ENCODE measurements around the gene ACR. TPM values are rescaled to one million over a fixed set of nuclear protein-coding genes. Genes with fewer than 3 reads are reported as not detected.

Gene ACR
- polyA plus RNA-seq (2013, experiment 1 of 2) = 0.03 TPM
- polyA plus RNA-seq (2013, experiment 2 of 2) = not detected

GRCh38 chr22:50737728-50738648, at the start of gene ACR:
Gene ACR (plus strand): TSS chr22:50738204. CDS start chr22:50738236, 32 bp downstream.
- no peak within 1 kb of the TSS for H3K4ac ChIP-seq (ENCODE audit: low read depth in 1 of 2, low read length in 2 of 2)
- no peak within 1 kb of the TSS for H3K9ac ChIP-seq (ENCODE audit: low read length)
- H2BK12ac ChIP-seq (ENCODE audit: low read length in 2 of 2) = no peak within 1 kb of the TSS
- H3K4me2 ChIP-seq (ENCODE audit: low read length, poor library complexity, severe bottlenecking) = no peak within 1 kb of the TSS
- H4K91ac ChIP-seq (ENCODE audit: low read length) = no peak within 1 kb of the TSS
- H4K8ac ChIP-seq (ENCODE audit: low read length) = no peak within 1 kb of the TSS
- H2AK5ac ChIP-seq (ENCODE audit: low read length, severe bottlenecking) = no peak within 1 kb of the TSS
- H3K9me3 ChIP-seq (ENCODE audit: control insufficient read depth, low read length) = no peaks in the 10 kb centered on the region
- H3K36me3 ChIP-seq (ENCODE audit: control insufficient read depth in 1 of 2, insufficient read depth in 2 of 2, low read depth in 1 of 2, low read length in 2 of 2) = no peaks in the 10 kb centered on the region
- WGBS = 72% methylated on average over 13 of the region's 13 CpGs
- H3K4me1 ChIP-seq (ENCODE audit: control insufficient read depth, insufficient read depth, low read depth, low read length) = peaks cover 6% of the 10 kb centered on the region
- H3K79me1 ChIP-seq (replicated peaks; ENCODE audit: low read length, poor library complexity, severe bottlenecking) = no peaks in the 10 kb centered on the region
- peaks cover 48 to 62% of the 10 kb centered on the region in 2 experiments for H3K27me3 ChIP-seq (ENCODE audit: control insufficient read depth in 1 of 2, insufficient read depth in 1 of 2, low read length in 2 of 2)
- H3K4me3 ChIP-seq (ENCODE audit: insufficient read depth in 1 of 2, low read depth in 1 of 2, low read length in 2 of 2) = no peak within 1 kb of the TSS
- H3K27ac ChIP-seq (ENCODE audit: low read length, poor library complexity, severe bottlenecking) = no peak within 1 kb of the TSS
- no peak within 1 kb of the TSS for H2AFZ ChIP-seq (ENCODE audit: low read depth, low read length)
- DNase-seq = no peak
- no peak within 1 kb of the TSS for H2BK5ac ChIP-seq (ENCODE audit: low read depth, low read length, poor library complexity, severe bottlenecking)
- H3K23ac ChIP-seq (ENCODE audit: low read length in 2 of 2) = no peak within 1 kb of the TSS
- no peak within 1 kb of the TSS for H3K18ac ChIP-seq (ENCODE audit: low read depth in 1 of 2, low read length in 2 of 2)
- no peak within 1 kb of the TSS for H2BK15ac ChIP-seq (ENCODE audit: low read depth, poor library complexity, severe bottlenecking)
- no peak within 1 kb of the TSS for H2BK120ac ChIP-seq (ENCODE audit: low read depth, low read length)
- no peak within 1 kb of the TSS for H3K14ac ChIP-seq (ENCODE audit: low read length in 2 of 2)

GRCh38 chr22:50688448-50688847, 49.6 kb upstream of the ACR start:
- no peak overlapping the region for H3K14ac ChIP-seq (ENCODE audit: low read length in 2 of 2)
- peaks cover 0 to 31% of the 10 kb centered on the region in 2 experiments for H3K27me3 ChIP-seq (ENCODE audit: control insufficient read depth in 1 of 2, insufficient read depth in 1 of 2, low read length in 2 of 2)
- no peaks in the 10 kb centered on the region for H3K36me3 ChIP-seq (ENCODE audit: control insufficient read depth in 1 of 2, insufficient read depth in 2 of 2, low read depth in 1 of 2, low read length in 2 of 2)
- no peak overlapping the region for H4K91ac ChIP-seq (ENCODE audit: low read length)
- peaks cover 3% of the 10 kb centered on the region for H3K9me3 ChIP-seq (ENCODE audit: control insufficient read depth, low read length)
- H3K9ac ChIP-seq (ENCODE audit: low read length) = no peak overlapping the region
- no peak overlapping the region for H3K4ac ChIP-seq (ENCODE audit: low read depth in 1 of 2, low read length in 2 of 2)
- peaks cover 6% of the 10 kb centered on the region for H3K4me1 ChIP-seq (ENCODE audit: control insufficient read depth, insufficient read depth, low read depth, low read length)
- DNase-seq = no peak
- H2BK5ac ChIP-seq (ENCODE audit: low read depth, low read length, poor library complexity, severe bottlenecking) = no peak overlapping the region
- no peak overlapping the region for H3K4me3 ChIP-seq (ENCODE audit: insufficient read depth in 1 of 2, low read depth in 1 of 2, low read length in 2 of 2)
- H2AK5ac ChIP-seq (ENCODE audit: low read length, severe bottlenecking) = no peak overlapping the region
- H2BK120ac ChIP-seq (ENCODE audit: low read depth, low read length) = no peak overlapping the region
- no peak overlapping the region for H3K27ac ChIP-seq (ENCODE audit: low read length, poor library complexity, severe bottlenecking)
- H3K79me1 ChIP-seq (replicated peaks; ENCODE audit: low read length, poor library complexity, severe bottlenecking) = no peaks in the 10 kb centered on the region
- no peak overlapping the region for H2BK12ac ChIP-seq (ENCODE audit: low read length in 2 of 2)
- H3K4me2 ChIP-seq (ENCODE audit: low read length, poor library complexity, severe bottlenecking) = no peak overlapping the region
- H2AFZ ChIP-seq (ENCODE audit: low read depth, low read length) = no peak overlapping the region
- 91% methylated on average over 5 of the region's 5 CpGs for WGBS
- H4K8ac ChIP-seq (ENCODE audit: low read length) = no peak overlapping the region
- no peak overlapping the region for H3K23ac ChIP-seq (ENCODE audit: low read length in 2 of 2)
- no peak overlapping the region for H3K18ac ChIP-seq (ENCODE audit: low read depth in 1 of 2, low read length in 2 of 2)
- H2BK15ac ChIP-seq (ENCODE audit: low read depth, poor library complexity, severe bottlenecking) = no peak overlapping the region

- peaks cover 15 to 50% of the 10 kb centered on the region in 2 experiments for H3K27me3 ChIP-seq (ENCODE audit: control insufficient read depth in 1 of 2, insufficient read depth in 1 of 2, low read length in 2 of 2)
- no peak overlapping the region for H2BK5ac ChIP-seq (ENCODE audit: low read depth, low read length, poor library complexity, severe bottlenecking)
- H3K36me3 ChIP-seq (ENCODE audit: control insufficient read depth in 1 of 2, insufficient read depth in 2 of 2, low read depth in 1 of 2, low read length in 2 of 2) = no peaks in the 10 kb centered on the region
- H3K27ac ChIP-seq (ENCODE audit: low read length, poor library complexity, severe bottlenecking) = no peak overlapping the region
- DNase-seq = no peak
- H4K91ac ChIP-seq (ENCODE audit: low read length) = no peak overlapping the region
- 10% methylated on average over 2 of the region's 2 CpGs for WGBS
- H2BK120ac ChIP-seq (ENCODE audit: low read depth, low read length) = no peak overlapping the region
- no peaks in the 10 kb centered on the region for H3K79me1 ChIP-seq (replicated peaks; ENCODE audit: low read length, poor library complexity, severe bottlenecking)
- H2BK12ac ChIP-seq (ENCODE audit: low read length in 2 of 2) = no peak overlapping the region
- no peak overlapping the region for H3K18ac ChIP-seq (ENCODE audit: low read depth in 1 of 2, low read length in 2 of 2)
- H4K8ac ChIP-seq (ENCODE audit: low read length) = no peak overlapping the region
- no peak overlapping the region for H2AFZ ChIP-seq (ENCODE audit: low read depth, low read length)
- H3K4me1 ChIP-seq (ENCODE audit: control insufficient read depth, insufficient read depth, low read depth, low read length) = peaks cover under 1% of the 10 kb centered on the region
- H2BK15ac ChIP-seq (ENCODE audit: low read depth, poor library complexity, severe bottlenecking) = no peak overlapping the region
- no peak overlapping the region for H3K9ac ChIP-seq (ENCODE audit: low read length)
- H3K4me3 ChIP-seq (ENCODE audit: insufficient read depth in 1 of 2, low read depth in 1 of 2, low read length in 2 of 2) = no peak overlapping the region
- H3K23ac ChIP-seq (ENCODE audit: low read length in 2 of 2) = no peak overlapping the region
- no peak overlapping the region for H3K4me2 ChIP-seq (ENCODE audit: low read length, poor library complexity, severe bottlenecking)
- H3K9me3 ChIP-seq (ENCODE audit: control insufficient read depth, low read length) = peaks cover 3% of the 10 kb centered on the region
- no peak overlapping the region for H2AK5ac ChIP-seq (ENCODE audit: low read length, severe bottlenecking)
- no peak overlapping the region for H3K14ac ChIP-seq (ENCODE audit: low read length in 2 of 2)
- no peak overlapping the region for H3K4ac ChIP-seq (ENCODE audit: low read depth in 1 of 2, low read length in 2 of 2)
These were observed 46.5 kb upstream of the ACR start for GRCh38 chr22:50691521-50691920.

GRCh38 chr22:50693462-50693861, 44.5 kb upstream of the ACR start:
- no peak overlapping the region for H2AFZ ChIP-seq (ENCODE audit: low read depth, low read length)

More at GRCh38 chr22:50693462-50693861, 44.5 kb upstream of the ACR start:
- no peak overlapping the region for H3K27ac ChIP-seq (ENCODE audit: low read length, poor library complexity, severe bottlenecking)
- H2BK15ac ChIP-seq (ENCODE audit: low read depth, poor library complexity, severe bottlenecking) = no peak overlapping the region
- H3K14ac ChIP-seq (ENCODE audit: low read length in 2 of 2) = no peak overlapping the region
- H2BK120ac ChIP-seq (ENCODE audit: low read depth, low read length) = no peak overlapping the region
- DNase-seq = no peak
- peaks cover 27 to 36% of the 10 kb centered on the region in 2 experiments for H3K27me3 ChIP-seq (ENCODE audit: control insufficient read depth in 1 of 2, insufficient read depth in 1 of 2, low read length in 2 of 2)
- H4K8ac ChIP-seq (ENCODE audit: low read length) = no peak overlapping the region
- H3K4me3 ChIP-seq (ENCODE audit: insufficient read depth in 1 of 2, low read depth in 1 of 2, low read length in 2 of 2) = no peak overlapping the region
- no peak overlapping the region for H4K91ac ChIP-seq (ENCODE audit: low read length)
- no peak overlapping the region for H2BK12ac ChIP-seq (ENCODE audit: low read length in 2 of 2)
- H3K4me2 ChIP-seq (ENCODE audit: low read length, poor library complexity, severe bottlenecking) = no peak overlapping the region
- H3K4ac ChIP-seq (ENCODE audit: low read depth in 1 of 2, low read length in 2 of 2) = no peak overlapping the region
- no peak overlapping the region for H2AK5ac ChIP-seq (ENCODE audit: low read length, severe bottlenecking)
- no peak overlapping the region for H3K18ac ChIP-seq (ENCODE audit: low read depth in 1 of 2, low read length in 2 of 2)
- WGBS = 87% methylated on average over 4 of the region's 6 CpGs
- H2BK5ac ChIP-seq (ENCODE audit: low read depth, low read length, poor library complexity, severe bottlenecking) = no peak overlapping the region
- peaks cover 2% of the 10 kb centered on the region for H3K79me1 ChIP-seq (replicated peaks; ENCODE audit: low read length, poor library complexity, severe bottlenecking)
- H3K23ac ChIP-seq (ENCODE audit: low read length in 2 of 2) = no peak overlapping the region
- no peak overlapping the region for H3K9ac ChIP-seq (ENCODE audit: low read length)
- H3K9me3 ChIP-seq (ENCODE audit: control insufficient read depth, low read length) = peaks cover 3% of the 10 kb centered on the region
- peaks cover 16% of the 10 kb centered on the region for H3K4me1 ChIP-seq (ENCODE audit: control insufficient read depth, insufficient read depth, low read depth, low read length)
- no peaks in the 10 kb centered on the region for H3K36me3 ChIP-seq (ENCODE audit: control insufficient read depth in 1 of 2, insufficient read depth in 2 of 2, low read depth in 1 of 2, low read length in 2 of 2)

Data from mesenchymal stem cell (in vitro differentiated cells and primary cell).